HCT116 (cell line): ENCODE results near the gene TULP4.

ENCODE experiments used
- EZH2 ChIP-seq: fragments of 200-600 bp; sonication (generic); IDR thresholded peaks from 2 replicates; pipeline ENCODE4 v1.6.1; 2017; ENCODE audit warnings: antibody characterized with exemption, mixed run types
- EZH2phosphoT487 ChIP-seq: fragments of 200-600 bp; IDR thresholded peaks from 2 replicates; pipeline ENCODE4 v1.6.1; 2018; ENCODE audit warnings: antibody characterized with exemption, borderline replicate concordance
- JUND ChIP-seq: IDR thresholded peaks from 2 replicates; pipeline ENCODE4 v1.6.1; 2012
- POLR2A ChIP-seq: IDR thresholded peaks from 2 replicates; pipeline ENCODE4 v1.7.0; 2011; ENCODE audit warnings: borderline replicate concordance; ENCODE audit not compliant: insufficient read depth, insufficient read length; ENCODE audit errors: extremely low read depth
- POLR2AphosphoS5 ChIP-seq: IDR thresholded peaks from 2 replicates; pipeline ENCODE4 v1.6.1; 2011; ENCODE audit warnings: mild to moderate bottlenecking, low read depth, low read length, moderate library complexity
- RAD21 ChIP-seq: IDR thresholded peaks from 2 replicates; pipeline ENCODE4 v1.6.1; 2012; ENCODE audit warnings: low read depth, mild to moderate bottlenecking
- SIN3A ChIP-seq: IDR thresholded peaks from 2 replicates; pipeline ENCODE4 v1.6.1; 2012; ENCODE audit warnings: low read depth
- SP1 ChIP-seq: IDR thresholded peaks from 2 replicates; pipeline ENCODE4 v1.6.1; 2012; ENCODE audit warnings: low read depth
- SRF ChIP-seq: IDR thresholded peaks from 2 replicates; pipeline ENCODE4 v1.6.1; 2012; ENCODE audit warnings: low read depth
- TCF7L2 ChIP-seq: IDR thresholded peaks from 2 replicates; pipeline ENCODE4 v1.7.0; 2011; ENCODE audit warnings: borderline replicate concordance, inconsistent platforms; ENCODE audit not compliant: insufficient read depth, insufficient read length; ENCODE audit errors: extremely low read depth
- ZNF274 ChIP-seq: fragments of 200-500 bp; sonication (Bioruptor generic); IDR thresholded peaks from 2 replicates; pipeline ENCODE4 v1.6.1; 2014; ENCODE audit warnings: mild to moderate bottlenecking, low read depth, low read length, inconsistent platforms
- TF ChIP-seq, protein P1 (sequence below), 3 experiments: fragments of 200-600 bp in 1 of 3; sonication (generic) in 1 of 3; IDR thresholded peaks in 2 of 3; conservative IDR thresholded peaks in 1 of 3; 2 replicates each; pipeline ENCODE4 v1.5.1; 2012 to 2017; ENCODE audit warnings: low read depth in 2 of 3, low read length in 2 of 3, antibody characterized with exemption in 1 of 3, borderline replicate concordance in 1 of 3, control low read depth in 1 of 3, mild to moderate bottlenecking in 1 of 3, mixed read lengths in 1 of 3, mixed run types in 1 of 3, moderate library complexity in 1 of 3; ENCODE audit not compliant: insufficient read depth in 1 of 3
- TF ChIP-seq, protein P2 (sequence below): IDR thresholded peaks from 2 replicates; pipeline ENCODE4 v1.6.1; 2012; ENCODE audit warnings: low read depth

DNA sequence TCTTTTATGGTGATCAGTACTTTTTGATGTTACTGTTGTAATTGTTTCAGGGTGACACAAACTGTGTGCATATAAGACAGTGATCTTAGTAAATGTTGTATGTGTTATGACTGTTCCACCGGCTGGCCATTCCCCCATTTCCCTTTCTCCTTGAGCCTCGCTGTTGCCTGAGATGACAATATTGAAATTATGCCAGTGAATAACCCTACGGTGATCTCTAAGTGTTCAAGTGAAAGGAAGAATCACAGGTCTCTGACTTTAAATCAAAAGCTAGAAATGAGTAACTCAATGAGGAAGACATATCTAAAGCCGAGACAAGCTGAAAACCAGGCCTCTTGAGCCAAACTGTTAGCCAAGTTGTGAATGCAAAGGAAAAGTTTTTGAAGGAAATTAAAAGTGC lies 32.3 kb downstream of the TULP4 start:
- TF ChIP-seq, protein P1, sequence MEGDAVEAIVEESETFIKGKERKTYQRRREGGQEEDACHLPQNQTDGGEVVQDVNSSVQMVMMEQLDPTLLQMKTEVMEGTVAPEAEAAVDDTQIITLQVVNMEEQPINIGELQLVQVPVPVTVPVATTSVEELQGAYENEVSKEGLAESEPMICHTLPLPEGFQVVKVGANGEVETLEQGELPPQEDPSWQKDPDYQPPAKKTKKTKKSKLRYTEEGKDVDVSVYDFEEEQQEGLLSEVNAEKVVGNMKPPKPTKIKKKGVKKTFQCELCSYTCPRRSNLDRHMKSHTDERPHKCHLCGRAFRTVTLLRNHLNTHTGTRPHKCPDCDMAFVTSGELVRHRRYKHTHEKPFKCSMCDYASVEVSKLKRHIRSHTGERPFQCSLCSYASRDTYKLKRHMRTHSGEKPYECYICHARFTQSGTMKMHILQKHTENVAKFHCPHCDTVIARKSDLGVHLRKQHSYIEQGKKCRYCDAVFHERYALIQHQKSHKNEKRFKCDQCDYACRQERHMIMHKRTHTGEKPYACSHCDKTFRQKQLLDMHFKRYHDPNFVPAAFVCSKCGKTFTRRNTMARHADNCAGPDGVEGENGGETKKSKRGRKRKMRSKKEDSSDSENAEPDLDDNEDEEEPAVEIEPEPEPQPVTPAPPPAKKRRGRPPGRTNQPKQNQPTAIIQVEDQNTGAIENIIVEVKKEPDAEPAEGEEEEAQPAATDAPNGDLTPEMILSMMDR (IDR thresholded peaks at IDR 0.05 in 2 of 3, conservative IDR thresholded peaks at IDR 0.05 in 1 of 3; ENCODE audit: borderline replicate concordance in 1 of 3, insufficient read depth in 1 of 3, low read depth in 2 of 3, low read length in 2 of 3): no peak
- no peak for TF ChIP-seq EZH2phosphoT487
- TF ChIP-seq SP1: no peak
- no peak for TF ChIP-seq EZH2
- no peak for TF ChIP-seq POLR2AphosphoS5
- no peak for TF ChIP-seq TCF7L2
- TF ChIP-seq ZNF274: no peak
- TF ChIP-seq, protein P2, sequence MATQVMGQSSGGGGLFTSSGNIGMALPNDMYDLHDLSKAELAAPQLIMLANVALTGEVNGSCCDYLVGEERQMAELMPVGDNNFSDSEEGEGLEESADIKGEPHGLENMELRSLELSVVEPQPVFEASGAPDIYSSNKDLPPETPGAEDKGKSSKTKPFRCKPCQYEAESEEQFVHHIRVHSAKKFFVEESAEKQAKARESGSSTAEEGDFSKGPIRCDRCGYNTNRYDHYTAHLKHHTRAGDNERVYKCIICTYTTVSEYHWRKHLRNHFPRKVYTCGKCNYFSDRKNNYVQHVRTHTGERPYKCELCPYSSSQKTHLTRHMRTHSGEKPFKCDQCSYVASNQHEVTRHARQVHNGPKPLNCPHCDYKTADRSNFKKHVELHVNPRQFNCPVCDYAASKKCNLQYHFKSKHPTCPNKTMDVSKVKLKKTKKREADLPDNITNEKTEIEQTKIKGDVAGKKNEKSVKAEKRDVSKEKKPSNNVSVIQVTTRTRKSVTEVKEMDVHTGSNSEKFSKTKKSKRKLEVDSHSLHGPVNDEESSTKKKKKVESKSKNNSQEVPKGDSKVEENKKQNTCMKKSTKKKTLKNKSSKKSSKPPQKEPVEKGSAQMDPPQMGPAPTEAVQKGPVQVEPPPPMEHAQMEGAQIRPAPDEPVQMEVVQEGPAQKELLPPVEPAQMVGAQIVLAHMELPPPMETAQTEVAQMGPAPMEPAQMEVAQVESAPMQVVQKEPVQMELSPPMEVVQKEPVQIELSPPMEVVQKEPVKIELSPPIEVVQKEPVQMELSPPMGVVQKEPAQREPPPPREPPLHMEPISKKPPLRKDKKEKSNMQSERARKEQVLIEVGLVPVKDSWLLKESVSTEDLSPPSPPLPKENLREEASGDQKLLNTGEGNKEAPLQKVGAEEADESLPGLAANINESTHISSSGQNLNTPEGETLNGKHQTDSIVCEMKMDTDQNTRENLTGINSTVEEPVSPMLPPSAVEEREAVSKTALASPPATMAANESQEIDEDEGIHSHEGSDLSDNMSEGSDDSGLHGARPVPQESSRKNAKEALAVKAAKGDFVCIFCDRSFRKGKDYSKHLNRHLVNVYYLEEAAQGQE: no peak
- no peak for TF ChIP-seq SRF
- no peak for TF ChIP-seq SIN3A
- TF ChIP-seq POLR2A: no peak
- no peak for TF ChIP-seq JUND
- TF ChIP-seq RAD21: no peak
